Adrenal gland (tissue), 12 donors: ENCODE measurements around the gene GPR157. TPM values are rescaled to one million over a fixed set of nuclear protein-coding genes. Genes with fewer than 3 reads are reported as not detected.

ENCODE experiments used
- DNase-seq, 7 donors: peaks; one replicate each; pipeline ENCODE4 v3.0.0-alpha.2; 2019 to 2020
- H3K27ac ChIP-seq, 5 donors: fragments of 200-600 bp; sonication (generic) in 4 of 5; 1 replicate in 3 of 5; 2 replicates in 2 of 5; pipeline versions ENCODE4 v1.5.1 to v1.8.0; 2016 to 2020; ENCODE audit warnings: mild to moderate bottlenecking in 1 of 5
- H3K27me3 ChIP-seq: fragments of 200-600 bp; 2 replicates; pipeline ENCODE4 v1.8.0; 2021
- H3K36me3 ChIP-seq, 2 donors: fragments of 200-600 bp; replicated peaks in 1 of 2; 1 replicate in 1 of 2; 2 replicates in 1 of 2; pipeline versions ENCODE4 v1.5.1 to v1.8.0; 2018 to 2022
- H3K4me1 ChIP-seq, 2 donors: fragments of 200-600 bp; replicated peaks in 1 of 2; 1 replicate in 1 of 2; 2 replicates in 1 of 2; pipeline versions ENCODE4 v1.5.1 to v1.8.0; 2018 to 2021
- H3K4me3 ChIP-seq, 4 donors: fragments of 200-600 bp; sonication (generic) in 3 of 4; one replicate each; pipeline ENCODE4 v1.5.1; 2016 to 2018
- H3K9me3 ChIP-seq, 3 donors: fragments of 200-600 bp; sonication (generic) in 1 of 3; replicated peaks in 1 of 3; 1 replicate in 2 of 3; 2 replicates in 1 of 3; pipeline versions ENCODE4 v1.5.1 to v1.8.0; 2016 to 2021
- CTCF ChIP-seq, 6 experiments: fragments of 450-650 bp in 4 of 6; fragments of 200-600 bp in 2 of 6; sonication (generic) in 1 of 6; IDR thresholded peaks; 1 replicate in 5 of 6; 2 replicates in 1 of 6; pipeline versions ENCODE4 v1.5.1 to v1.8.0; 2016 to 2021; ENCODE audit warnings: antibody characterized with exemption in 6 of 6, mild to moderate bottlenecking in 2 of 6, moderate library complexity in 1 of 6
- POLR2A ChIP-seq, 2 donors: fragments of 450-650 bp; IDR thresholded peaks; one replicate each; pipeline ENCODE4 v1.6.1; 2017; ENCODE audit warnings: antibody characterized with exemption in 2 of 2, mild to moderate bottlenecking in 2 of 2, moderate library complexity in 1 of 2
- WGBS, 4 donors: extraction: QIAGEN DNeasy Blood & Tissue Kit in 2 of 4; methylation state at CpG; one replicate each; pipeline versions ENCODE4 v1.1.5 to v1.1.7; 2013 to 2017; 5-methylcytosine and 5-hydroxymethylcytosine counted together
- intact Hi-C, 2 donors: fragments of 100-400 bp; cut with DNase I; formaldehyde crosslinking; loops; one replicate each; pipeline versions ENCODE4 v1.14.1 to v1.15.0; 2022 to 2023
- microRNA counts, 2 donors: library from miRNA; unstranded; fragments of <30 nt; microRNA quantifications; one replicate each; lab custom pipeline; 2016
- polyA plus RNA-seq, 3 donors: library from polyadenylated mRNA; stranded (reverse); fragments of 200-250 nt in 2 of 3; fragments of 350-450 nt in 1 of 3; fragmentation: Illumina TruSeq in 1 of 3; extraction: RNeasy Lipid Tissue Mini Kit (QIAGEN cat#74804) in 1 of 3; gene quantifications; one replicate each; pipeline ENCODE4 v1.2.3, GENCODE V29; 2013 to 2014
- small RNA-seq, 2 donors: library from RNA; depleted of rRNA; stranded (forward); fragments of <200 nt; gene quantifications; one replicate each; pipeline ENCODE3, GENCODE V24; 2016
- total RNA-seq, 9 donors: library from RNA; depleted of rRNA in 4 of 9; stranded (reverse); fragments of >200 nt in 4 of 9; fragments of 120-200 nt in 1 of 9; fragmentation: NEBNext Ultra II Directional in 1 of 9; extraction: Animal tissue kit (Norgen Biotek cat#: 25700) in 1 of 9; gene quantifications; one replicate each; pipeline versions ENCODE4 v1.1.0 to v1.2.4, GENCODE V29; 2013 to 2023
- donor health status: healthy with polysubstance abuse.
- donor health status: Bipolar disorder and iron deficiency.
- donor health status: DM: yes; HTN: yes; CAD: no.
- donor health status: DM: no; HTN: no; CAD: no.
- donor health status: DM: no; HTN: no; CAD: no.
- donor health status: DM: yes; HTN: yes; CAD: no.

GPR157 gene
- total and polyA plus RNA-seq, 12 donors, result 2.0 to 16.8 (median 7.5) TPM

GRCh38 chr1:9050803-9051202 lies 78.1 kb downstream of the GPR157 start:
- intact Hi-C loops, result no loop called here
- H3K4me3 ChIP-seq, result no peak overlapping the region
- H3K4me1 ChIP-seq, result no peaks in the 10 kb centered on the region
- no peak overlapping the region for H3K27ac ChIP-seq
- H3K36me3 ChIP-seq, result no peaks in the 10 kb centered on the region
- no peaks in the 10 kb centered on the region for H3K9me3 ChIP-seq
- DNase-seq, result no peak
- 65 to 77% (median 74%) methylated on average over 3 of the region's 3 CpGs for WGBS, 4 donors
- TF ChIP-seq CTCF (IDR thresholded peaks at IDR 0.05) (no peak), POLR2A (IDR thresholded peaks at IDR 0.05) (no peak)
- no peaks in the 10 kb centered on the region for H3K27me3 ChIP-seq

MicroRNAs encoded within 50 kb of the gene (microRNA counts, 767-probe panel; counts per million panel counts)
- microRNA hsa-miR-34a-5p (lab: Ali Mortazavi, UCI), result 6,344 to 7,573 counts per million in 2 donors

Small RNA genes within 50 kb of the gene (small RNA-seq; reads per million reads assigned to genes)
- gene RF00424, result 0 reads per million in 2 donors

Other genes with a start within 250 kb of the GPR157 start
- gene CA6, start 183.2 kb downstream of the GPR157 start, total RNA-seq, result under 1 TPM in 1 of 9 donors, not detected in 8; 0.17 TPM
- not detected for gene CA6, start 183.2 kb downstream of the GPR157 start, polyA plus RNA-seq
- not detected for gene SLC2A7, start 102.7 kb downstream of the GPR157 start, total RNA-seq
- not detected for gene SLC2A7, start 102.7 kb downstream of the GPR157 start, polyA plus RNA-seq
- gene SLC2A5, start 59.5 kb downstream of the GPR157 start, total RNA-seq, result 10 to 100 TPM in 5 of 9 donors, 1 to 10 TPM in 3, under 1 TPM in 1; 0.50 to 29.9 (median 12.7) TPM
- gene SLC2A5, start 59.5 kb downstream of the GPR157 start, polyA plus RNA-seq, result 1 to 10 TPM; 2.4 to 5.7 (median 2.8) TPM
- 100 to 1,000 TPM in 2 of 9 donors, 10 to 100 TPM in 7; 21.3 to 116 (median 82.3) TPM for gene H6PD, start 105.7 kb upstream of the GPR157 start, total RNA-seq
- gene H6PD, start 105.7 kb upstream of the GPR157 start, polyA plus RNA-seq, result 10 to 100 TPM; 20.3 to 28.8 (median 22.7) TPM
- 10 to 100 TPM in 5 of 9 donors, 1 to 10 TPM in 4; 1.4 to 14.0 (median 10.0) TPM for gene SPSB1, start 163.8 kb upstream of the GPR157 start, total RNA-seq
- gene SPSB1, start 163.8 kb upstream of the GPR157 start, polyA plus RNA-seq, result 10 to 100 TPM in 1 of 3 donors, 1 to 10 TPM in 2; 5.1 to 12.9 (median 5.5) TPM